A549 (cell line): ENCODE results near the gene PIPOX.

Source experiments
- BHLHE40 ChIP-seq: IDR thresholded peaks from 2 replicates; pipeline ENCODE4 v1.6.1; 2012; ENCODE audit warnings: low read depth, low read length, inconsistent platforms
- CBX8 ChIP-seq: fragments of 200-600 bp; sonication (generic); IDR thresholded peaks from 2 replicates; pipeline ENCODE4 v1.6.1; 2016
- CHD2 ChIP-seq: fragments of 150-350 bp; IDR thresholded peaks from 2 replicates; pipeline ENCODE4 v1.6.1; 2014; ENCODE audit warnings: low read length; ENCODE audit not compliant: partially characterized antibody
- CTCF ChIP-seq: fragments of >200 bp; sonication (Bioruptor Twin); formaldehyde crosslinking; IDR thresholded peaks from 3 replicates; pipeline ENCODE4 v1.5.1; 2016
- EP300 ChIP-seq, 2 experiments: fragments of >200 bp; sonication (Bioruptor Twin); formaldehyde crosslinking; IDR thresholded peaks; 2 replicates in 1 of 2; 3 replicates in 1 of 2; pipeline ENCODE4 v1.6.1; 2016 to 2017
- ESRRA ChIP-seq: fragments of 150-350 bp; IDR thresholded peaks from 2 replicates; pipeline ENCODE4 v1.6.1; 2014; ENCODE audit warnings: mild to moderate bottlenecking, low read length, borderline replicate concordance
- FOSB ChIP-seq: fragments of 250-450 bp; sonication (Bioruptor Pico); IDR thresholded peaks from 2 replicates; pipeline ENCODE4 v1.5.0; 2020; ENCODE audit warnings: mild to moderate bottlenecking, moderate library complexity
- MAFK ChIP-seq: fragments of 450-650 bp; IDR thresholded peaks from 2 replicates; pipeline ENCODE4 v1.6.1; 2014; ENCODE audit not compliant: partially characterized antibody
- POLR2A ChIP-seq: IDR thresholded peaks from 2 replicates; pipeline ENCODE4 v1.6.1; 2012; ENCODE audit warnings: mild to moderate bottlenecking, low read length
- RAD21 ChIP-seq, 2 experiments: fragments of >200 bp in 1 of 2; sonication (Bioruptor Twin) in 1 of 2; formaldehyde crosslinking in 1 of 2; IDR thresholded peaks in 1 of 2; conservative IDR thresholded peaks in 1 of 2; 2 replicates in 1 of 2; 3 replicates in 1 of 2; pipeline ENCODE4 v1.6.1; 2012 to 2018; ENCODE audit warnings: inconsistent platforms in 1 of 2
- ZFP36 ChIP-seq: fragments of 450-650 bp; IDR thresholded peaks from 2 replicates; pipeline ENCODE4 v1.6.1; 2014; ENCODE audit warnings: borderline replicate concordance; ENCODE audit not compliant: partially characterized antibody
- ZSCAN20 ChIP-seq: fragments of 250-450 bp; sonication (Bioruptor Pico); IDR thresholded peaks from 2 replicates; pipeline ENCODE4 v1.8.0; 2022; ENCODE audit warnings: mild to moderate bottlenecking, moderate library complexity
- TF ChIP-seq, protein P1 (sequence below): fragments of 200-600 bp; sonication (generic); IDR thresholded peaks from 2 replicates; pipeline ENCODE4 v1.6.1; 2016; ENCODE audit warnings: antibody characterized with exemption, mild to moderate bottlenecking, moderate library complexity
- TF ChIP-seq, protein P2 (sequence below): IDR thresholded peaks from 2 replicates; pipeline ENCODE4 v1.6.1; 2012

DNA sequence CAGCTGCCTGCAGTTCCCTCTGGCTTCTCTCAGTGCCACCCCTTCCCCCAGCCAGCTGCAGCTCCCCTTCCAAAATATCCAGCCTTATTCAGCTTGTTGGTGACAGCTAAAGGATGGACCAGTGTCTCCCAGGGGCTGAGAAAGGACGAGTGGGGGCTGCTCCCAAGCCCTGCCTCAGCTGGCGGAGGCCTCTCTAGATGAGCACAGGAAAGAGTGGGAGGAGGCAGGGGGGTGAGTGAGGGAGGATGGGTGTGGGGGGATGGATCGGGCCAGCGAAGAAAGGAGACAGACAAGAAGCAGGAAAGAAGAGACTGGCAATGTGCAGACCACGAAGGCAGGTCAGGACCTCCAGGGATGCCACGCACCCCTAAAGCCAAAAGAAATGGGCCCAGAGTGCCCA, 17.5 kb downstream of the PIPOX start:
- TF ChIP-seq CTCF (no peak), BHLHE40 (no peak), ZFP36 (no peak), MAFK (no peak), CBX8 (no peak), ZSCAN20 (CRISPR knock-in tag) (no peak), CHD2 (no peak), FOSB (no peak), EP300 (IDR thresholded peaks at IDR 0.05) (no peak), POLR2A (no peak), RAD21 (conservative IDR thresholded peaks at IDR 0.05 in 1 of 2, IDR thresholded peaks at IDR 0.05 in 1 of 2) (no peak), ESRRA (no peak)
- TF ChIP-seq, protein P1, sequence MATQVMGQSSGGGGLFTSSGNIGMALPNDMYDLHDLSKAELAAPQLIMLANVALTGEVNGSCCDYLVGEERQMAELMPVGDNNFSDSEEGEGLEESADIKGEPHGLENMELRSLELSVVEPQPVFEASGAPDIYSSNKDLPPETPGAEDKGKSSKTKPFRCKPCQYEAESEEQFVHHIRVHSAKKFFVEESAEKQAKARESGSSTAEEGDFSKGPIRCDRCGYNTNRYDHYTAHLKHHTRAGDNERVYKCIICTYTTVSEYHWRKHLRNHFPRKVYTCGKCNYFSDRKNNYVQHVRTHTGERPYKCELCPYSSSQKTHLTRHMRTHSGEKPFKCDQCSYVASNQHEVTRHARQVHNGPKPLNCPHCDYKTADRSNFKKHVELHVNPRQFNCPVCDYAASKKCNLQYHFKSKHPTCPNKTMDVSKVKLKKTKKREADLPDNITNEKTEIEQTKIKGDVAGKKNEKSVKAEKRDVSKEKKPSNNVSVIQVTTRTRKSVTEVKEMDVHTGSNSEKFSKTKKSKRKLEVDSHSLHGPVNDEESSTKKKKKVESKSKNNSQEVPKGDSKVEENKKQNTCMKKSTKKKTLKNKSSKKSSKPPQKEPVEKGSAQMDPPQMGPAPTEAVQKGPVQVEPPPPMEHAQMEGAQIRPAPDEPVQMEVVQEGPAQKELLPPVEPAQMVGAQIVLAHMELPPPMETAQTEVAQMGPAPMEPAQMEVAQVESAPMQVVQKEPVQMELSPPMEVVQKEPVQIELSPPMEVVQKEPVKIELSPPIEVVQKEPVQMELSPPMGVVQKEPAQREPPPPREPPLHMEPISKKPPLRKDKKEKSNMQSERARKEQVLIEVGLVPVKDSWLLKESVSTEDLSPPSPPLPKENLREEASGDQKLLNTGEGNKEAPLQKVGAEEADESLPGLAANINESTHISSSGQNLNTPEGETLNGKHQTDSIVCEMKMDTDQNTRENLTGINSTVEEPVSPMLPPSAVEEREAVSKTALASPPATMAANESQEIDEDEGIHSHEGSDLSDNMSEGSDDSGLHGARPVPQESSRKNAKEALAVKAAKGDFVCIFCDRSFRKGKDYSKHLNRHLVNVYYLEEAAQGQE: no peak
- TF ChIP-seq, protein P2, sequence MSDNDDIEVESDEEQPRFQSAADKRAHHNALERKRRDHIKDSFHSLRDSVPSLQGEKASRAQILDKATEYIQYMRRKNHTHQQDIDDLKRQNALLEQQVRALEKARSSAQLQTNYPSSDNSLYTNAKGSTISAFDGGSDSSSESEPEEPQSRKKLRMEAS: no peak
